ENCODE data around the gene CAMP. TPM values are rescaled to one million over a fixed set of nuclear protein-coding genes. Genes with fewer than 3 reads are reported as not detected.

Gene CAMP
- total RNA-seq, 2 experiments from 2014 or later, result not detected

DNA sequence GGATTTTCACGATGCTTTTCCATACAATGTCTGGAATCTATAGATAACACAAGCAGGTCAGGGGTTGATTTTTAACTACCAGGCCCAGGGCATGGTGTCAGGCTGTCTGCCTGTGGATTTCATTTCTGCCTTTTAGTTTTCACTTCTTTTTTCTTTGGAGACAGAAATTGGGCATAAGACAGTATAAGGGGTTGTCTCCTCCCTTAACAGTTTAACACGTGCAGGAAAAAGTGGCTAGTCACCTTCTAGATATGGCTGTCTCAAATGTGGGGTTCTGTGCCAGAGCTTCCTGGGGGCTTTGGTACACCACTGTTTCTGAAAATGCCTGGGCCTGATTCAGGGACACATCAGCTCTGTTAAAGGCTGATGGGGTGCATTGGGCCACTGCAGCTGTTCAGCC lies 10.2 kb downstream of the CAMP start:
- Mint-ChIP-seq H3K4me3 (no peak overlapping the region), H3K27ac (no peak overlapping the region), H3K36me3 (ENCODE audit: low read depth) (no peaks in the 10 kb centered on the region), H3K4me1 (peaks cover 6% of the 10 kb centered on the region), H3K27me3 (peaks cover 2% of the 10 kb centered on the region), H3K9me3 (ENCODE audit: low read depth) (no peaks in the 10 kb centered on the region)
- DNase-seq (no peak), ATAC-seq (no peak)
- intact Hi-C loops (cut with DNase I, micrococcal nuclease), result loop anchor here in 1 of 2 experiments (2.0 kb wide), 1 partner anchor 315 kb away; no protein-coding TSS in a partner anchor
- ChIA-PET CTCF (interaction anchor here (0.6 to 8.1 kb wide), 4 partner anchors 119 to 206 kb away, joined by 3 to 56 read pairs (median 3); partner anchors contain the start of gene CCDC51), POLR2A (interaction anchor here (0.5 kb wide), 1 partner anchor 11 kb away, joined by 4 read pairs; no protein-coding TSS in a partner anchor)

DNA sequence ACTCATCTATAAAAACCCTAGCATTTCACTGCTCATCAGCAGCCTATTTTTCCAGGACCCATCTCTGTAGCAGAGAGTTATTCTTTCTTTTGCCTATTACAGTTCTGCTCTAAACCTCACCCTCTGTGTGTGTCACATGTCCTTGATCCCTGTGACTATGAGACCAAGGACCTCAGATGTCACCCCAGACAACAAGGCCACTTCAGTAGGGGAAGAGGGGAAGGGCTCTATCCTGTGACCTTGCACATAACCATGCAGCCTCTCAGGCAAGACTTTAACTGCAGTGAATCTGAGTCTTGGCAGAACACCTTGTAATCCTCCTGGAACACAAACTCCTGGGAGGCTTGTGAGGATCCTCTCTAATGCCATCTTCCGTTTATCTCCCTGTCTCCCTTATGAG lies 13.2 kb downstream of the CAMP start:
- ATAC-seq (no peak), DNase-seq (no peak)
- ChIA-PET POLR2A (no interaction called here), CTCF (interaction anchor here (0.6 to 8.1 kb wide), 2 partner anchors 200 to 367 kb away, joined by 3 to 56 read pairs; no protein-coding TSS in a partner anchor)
- no peak overlapping the region for H3K27ac Mint-ChIP-seq
- peaks cover 11% of the 10 kb centered on the region for H3K4me1 Mint-ChIP-seq
- intact Hi-C loops (cut with DNase I, micrococcal nuclease), result no loop called here
- H3K9me3 Mint-ChIP-seq (ENCODE audit: low read depth), result no peaks in the 10 kb centered on the region
- H3K4me3 Mint-ChIP-seq, result no peak overlapping the region
- no peaks in the 10 kb centered on the region for H3K36me3 Mint-ChIP-seq (ENCODE audit: low read depth)
- peaks cover 2% of the 10 kb centered on the region for H3K27me3 Mint-ChIP-seq

DNA sequence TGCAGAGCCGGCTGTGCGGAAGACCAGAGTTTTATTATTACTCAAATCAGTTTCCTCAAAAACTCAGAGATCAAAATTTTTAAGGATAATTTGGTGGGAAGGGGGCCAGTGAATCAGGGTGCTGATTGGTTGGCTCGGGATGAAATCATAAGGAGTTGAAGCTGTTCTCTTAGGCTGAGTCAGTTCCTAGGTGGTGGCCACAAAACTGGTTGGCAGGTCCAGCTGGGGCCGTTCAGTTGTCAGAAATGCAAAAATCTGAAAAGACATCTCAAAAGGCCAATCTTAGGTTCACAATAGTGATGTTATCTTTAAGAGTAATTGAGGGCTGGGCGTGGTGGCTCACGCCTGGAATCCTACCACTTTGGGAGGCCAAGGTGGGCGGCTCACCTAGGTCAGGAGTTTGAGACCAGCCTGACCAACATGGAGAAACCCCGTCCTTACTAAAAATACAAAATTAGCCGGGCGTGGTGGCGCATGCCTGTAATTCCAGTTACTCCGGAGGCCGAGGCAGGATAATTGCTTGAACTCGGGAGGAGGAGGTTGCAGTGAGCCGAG lies 15.3 kb downstream of the CAMP start:
- intact Hi-C loops (cut with DNase I, micrococcal nuclease), result no loop called here
- ChIA-PET CTCF (interaction anchor here (0.9 to 8.1 kb wide), 2 partner anchors 197 to 201 kb away, joined by 3 to 56 read pairs; partner anchors contain the start of genes CCDC51 and TMA7), POLR2A (interaction anchor here (0.6 kb wide), 1 partner anchor 30 kb away, joined by 3 read pairs; no protein-coding TSS in a partner anchor)
- H3K27ac Mint-ChIP-seq, result no peak overlapping the region
- DNase-seq (no peak), ATAC-seq (no peak)
- H3K4me3 Mint-ChIP-seq, result no peak overlapping the region
- H3K27me3 Mint-ChIP-seq, result no peaks in the 10 kb centered on the region
- peaks cover 5% of the 10 kb centered on the region for H3K36me3 Mint-ChIP-seq (ENCODE audit: low read depth)
- H3K9me3 Mint-ChIP-seq (ENCODE audit: low read depth), result no peaks in the 10 kb centered on the region
- H3K4me1 Mint-ChIP-seq, result peaks cover 10% of the 10 kb centered on the region

DNA sequence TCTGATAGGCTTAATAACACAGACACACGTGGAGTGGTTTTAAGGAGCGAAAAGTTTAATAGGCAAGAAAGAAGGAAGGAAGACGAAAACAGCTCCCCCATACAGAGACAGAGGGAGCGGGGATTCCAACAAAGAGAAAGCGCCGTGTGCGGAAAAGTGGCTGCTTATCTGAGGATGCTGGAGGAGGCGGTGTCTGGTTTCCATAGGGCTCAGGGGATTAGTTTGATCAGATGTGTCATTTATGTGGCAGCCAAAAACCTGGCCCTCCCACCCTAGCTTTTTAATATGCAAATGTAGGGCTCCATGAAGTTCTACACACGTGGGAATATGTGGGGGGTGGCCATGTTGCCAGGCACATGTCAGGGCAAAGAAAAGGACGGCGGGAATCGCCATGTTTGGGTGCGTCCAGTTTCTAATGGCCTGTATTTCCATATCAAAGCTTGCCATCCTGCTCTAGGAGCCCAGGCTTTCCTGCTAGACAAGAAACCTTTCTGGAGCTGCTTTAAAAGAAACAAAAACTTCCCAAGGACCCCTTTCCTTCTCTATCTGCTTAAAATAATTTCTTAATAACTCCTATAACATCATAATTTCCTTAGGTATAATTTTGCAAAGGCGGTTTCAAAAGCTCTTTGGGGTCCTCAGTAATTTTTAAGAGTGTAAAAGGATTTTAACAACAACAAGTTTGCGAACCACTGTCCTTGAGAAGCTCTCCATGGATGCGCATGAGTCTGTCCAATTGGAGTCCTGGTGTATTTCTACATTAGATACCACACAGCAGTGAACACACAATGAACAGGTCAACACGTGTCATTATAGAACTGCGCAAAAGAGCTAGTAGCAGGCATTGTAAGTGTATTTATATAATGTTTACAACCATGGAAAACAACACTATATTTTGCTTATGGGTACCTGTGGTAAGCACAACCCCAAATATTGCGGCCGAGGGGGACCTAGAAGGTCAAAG lies 17.0 kb downstream of the CAMP start:
- Mint-ChIP-seq H3K27ac (peak overlapping the region; percentile 84), H3K4me1 (peaks cover 20% of the 10 kb centered on the region), H3K36me3 (ENCODE audit: low read depth) (peaks cover 5% of the 10 kb centered on the region), H3K9me3 (ENCODE audit: low read depth) (no peaks in the 10 kb centered on the region), H3K27me3 (no peaks in the 10 kb centered on the region), H3K4me3 (peak overlapping the region; percentile 87)
- DNase-seq (no peak), ATAC-seq (peak; percentile 10)
- ChIA-PET POLR2A (interaction anchor here (0.6 to 2.1 kb wide), 8 partner anchors 28 to 409 kb away, joined by 3 to 23 read pairs (median 4); partner anchors contain the start of gene CDC25A), CTCF (interaction anchor here (0.6 to 2.5 kb wide), 12 partner anchors 8 to 317 kb away, joined by 3 to 25 read pairs (median 5); partner anchors contain the start of gene PFKFB4)
- intact Hi-C loops (cut with DNase I, micrococcal nuclease), result loop anchor here in 1 of 2 experiments (2.0 kb wide), 3 partner anchors 151 to 459 kb away; partner anchors contain the start of gene SMARCC1

DNA sequence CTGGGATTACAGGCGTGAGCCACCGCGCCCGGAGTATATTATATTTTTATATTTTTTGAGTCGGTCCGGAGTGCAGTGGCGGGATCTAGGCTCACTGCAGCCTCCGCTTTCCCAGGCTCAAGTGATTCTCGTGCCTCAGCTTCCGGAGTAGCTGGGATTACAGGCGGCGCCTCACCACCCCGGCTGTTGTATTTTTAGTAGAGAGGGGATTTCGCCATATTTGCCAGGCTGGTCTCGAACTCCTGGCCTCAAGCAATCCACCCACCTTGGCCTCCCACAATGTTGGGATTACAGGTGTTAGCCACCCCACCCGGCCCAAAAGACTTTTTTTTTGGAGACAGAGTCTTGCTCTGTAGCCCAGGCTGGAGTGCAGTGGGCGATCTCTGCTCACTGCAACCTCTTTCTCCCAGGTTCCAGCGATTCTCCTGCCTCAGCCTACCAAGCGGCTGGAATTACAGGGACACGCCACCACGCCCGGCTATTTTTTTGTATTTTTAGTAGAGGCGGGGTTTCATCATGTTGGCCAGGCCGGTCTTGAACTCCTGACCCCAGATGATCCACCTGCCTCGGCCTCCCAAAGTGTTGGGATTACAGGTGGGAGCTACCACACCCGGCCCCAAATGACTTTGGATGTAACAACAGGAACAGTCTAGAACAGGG lies 18.6 kb downstream of the CAMP start:
- peak overlapping the region; percentile 87 for H3K4me3 Mint-ChIP-seq
- ATAC-seq, result no peak
- peaks cover 27% of the 10 kb centered on the region for H3K4me1 Mint-ChIP-seq
- peak; percentile 47 for DNase-seq
- intact Hi-C loops (cut with DNase I, micrococcal nuclease), result loop anchor here (1.0 to 2.0 kb wide), 9 partner anchors 26 to 461 kb away; partner anchors contain the start of genes CDC25A (in 2 of the 2), NME6 (in 2 of the 2), ATRIP (in 1 of the 2) and CCDC51 (in 1 of the 2)
- ChIA-PET POLR2A (interaction anchor here (0.7 to 2.1 kb wide), 2 partner anchors 27 to 103 kb away, joined by 4 to 23 read pairs; no protein-coding TSS in a partner anchor), CTCF (interaction anchor here (0.6 to 2.5 kb wide), 6 partner anchors 13 to 367 kb away, joined by 3 to 25 read pairs (median 6); no protein-coding TSS in a partner anchor)
- H3K27me3 Mint-ChIP-seq, result no peaks in the 10 kb centered on the region
- H3K36me3 Mint-ChIP-seq (ENCODE audit: low read depth), result peaks cover 13% of the 10 kb centered on the region
- H3K27ac Mint-ChIP-seq, result peak overlapping the region; percentile 84
- H3K9me3 Mint-ChIP-seq (ENCODE audit: low read depth), result no peaks in the 10 kb centered on the region

DNA sequence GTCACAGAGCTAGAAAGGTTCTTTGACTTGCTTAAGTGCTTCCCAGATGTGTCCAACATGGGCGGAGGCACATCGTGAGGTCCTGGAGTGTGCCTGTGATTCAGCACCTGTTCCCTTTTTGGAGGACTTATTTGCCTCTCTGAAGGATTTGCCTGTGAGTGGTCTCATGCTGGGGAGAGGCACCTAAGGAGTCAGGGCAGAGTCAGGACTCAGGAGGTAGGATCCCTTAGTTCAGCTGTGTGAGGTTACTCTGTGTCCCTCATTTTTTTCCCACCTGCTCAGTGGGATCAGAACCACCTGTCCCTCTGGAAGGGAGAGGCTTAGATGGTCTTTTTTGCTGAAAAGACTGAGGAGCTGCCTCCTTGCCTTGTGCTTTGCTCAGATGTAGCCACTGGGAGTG lies 20.6 kb downstream of the CAMP start:
- peaks cover 40% of the 10 kb centered on the region for H3K4me1 Mint-ChIP-seq
- ChIA-PET POLR2A (interaction anchor here (1.4 kb wide), 1 partner anchor 24 kb away, joined by 5 read pairs; no protein-coding TSS in a partner anchor), CTCF (interaction anchor here (0.6 to 1.9 kb wide), 6 partner anchors 10 to 192 kb away, joined by 3 to 5 read pairs (median 4); no protein-coding TSS in a partner anchor)
- intact Hi-C loops (cut with DNase I, micrococcal nuclease), result no loop called here
- peaks cover 27% of the 10 kb centered on the region for H3K36me3 Mint-ChIP-seq (ENCODE audit: low read depth)
- DNase-seq (no peak), ATAC-seq (no peak)
- H3K27me3 Mint-ChIP-seq, result no peaks in the 10 kb centered on the region
- no peak overlapping the region for H3K27ac Mint-ChIP-seq
- H3K9me3 Mint-ChIP-seq (ENCODE audit: low read depth), result no peaks in the 10 kb centered on the region
- H3K4me3 Mint-ChIP-seq, result no peak overlapping the region

DNA sequence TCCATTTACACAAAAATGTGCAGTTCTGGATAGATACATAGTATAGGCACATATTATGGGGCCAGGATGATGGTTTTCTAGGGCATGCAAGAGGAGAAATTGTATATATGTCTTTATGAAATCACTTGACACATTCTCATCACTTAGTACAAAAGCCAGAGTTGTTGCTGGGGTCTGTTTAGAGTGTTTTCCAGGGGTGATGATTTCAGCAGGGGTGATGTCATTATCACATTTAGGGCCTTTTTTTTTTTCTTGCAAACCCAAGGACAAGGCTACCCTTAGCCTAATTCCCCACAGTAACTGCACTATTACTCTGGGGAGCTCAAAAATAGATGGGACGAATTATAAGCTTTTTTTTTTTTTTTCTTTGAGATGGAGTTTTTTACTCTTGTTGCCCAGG lies 21.2 kb downstream of the CAMP start:
- CTCF ChIA-PET, result interaction anchor here (0.6 to 1.9 kb wide), 3 partner anchors 10 to 160 kb away, joined by 3 to 5 read pairs (median 4); no protein-coding TSS in a partner anchor
- H3K4me3 Mint-ChIP-seq, result no peak overlapping the region
- intact Hi-C loops (cut with DNase I, micrococcal nuclease), result no loop called here
- no peaks in the 10 kb centered on the region for H3K9me3 Mint-ChIP-seq (ENCODE audit: low read depth)
- ATAC-seq (no peak), DNase-seq (no peak)
- POLR2A ChIA-PET, result interaction anchor here (0.6 kb wide), 1 partner anchor 11 kb away, joined by 4 read pairs; no protein-coding TSS in a partner anchor
- H3K27ac Mint-ChIP-seq, result no peak overlapping the region
- H3K36me3 Mint-ChIP-seq (ENCODE audit: low read depth), result peaks cover 33% of the 10 kb centered on the region
- H3K4me1 Mint-ChIP-seq, result peaks cover 40% of the 10 kb centered on the region
- H3K27me3 Mint-ChIP-seq, result no peaks in the 10 kb centered on the region

DNA sequence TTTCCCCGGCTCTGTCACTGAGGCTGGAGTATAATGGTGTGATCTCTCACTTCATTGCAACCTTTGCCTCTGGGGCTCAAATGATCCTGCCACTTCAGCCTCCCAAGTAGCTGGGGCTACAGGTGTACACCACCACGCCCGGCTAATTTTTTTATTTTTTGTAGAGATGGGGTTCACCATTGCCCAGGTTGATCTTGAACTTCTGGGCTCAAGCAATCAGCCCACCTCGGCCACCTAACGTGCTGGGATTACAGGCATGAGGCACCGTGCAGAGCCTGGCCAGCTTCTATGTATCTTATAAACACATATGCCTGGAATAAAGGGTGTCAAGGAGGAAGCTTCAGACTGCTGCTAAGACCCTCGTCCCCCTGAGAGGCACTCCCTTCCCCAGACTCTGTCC lies 21.8 kb downstream of the CAMP start:
- H3K36me3 Mint-ChIP-seq (ENCODE audit: low read depth), result peaks cover 38% of the 10 kb centered on the region
- ChIA-PET POLR2A (no interaction called here), CTCF (interaction anchor here (0.5 to 1.1 kb wide), 2 partner anchors 10 to 116 kb away, joined by 3 to 4 read pairs; no protein-coding TSS in a partner anchor)
- no peak for ATAC-seq
- peaks cover 40% of the 10 kb centered on the region for H3K4me1 Mint-ChIP-seq
- H3K4me3 Mint-ChIP-seq, result no peak overlapping the region
- DNase-seq, result no peak
- H3K27me3 Mint-ChIP-seq, result no peaks in the 10 kb centered on the region
- no peaks in the 10 kb centered on the region for H3K9me3 Mint-ChIP-seq (ENCODE audit: low read depth)
- intact Hi-C loops (cut with DNase I, micrococcal nuclease), result no loop called here
- peak overlapping the region; percentile 66 for H3K27ac Mint-ChIP-seq

DNA sequence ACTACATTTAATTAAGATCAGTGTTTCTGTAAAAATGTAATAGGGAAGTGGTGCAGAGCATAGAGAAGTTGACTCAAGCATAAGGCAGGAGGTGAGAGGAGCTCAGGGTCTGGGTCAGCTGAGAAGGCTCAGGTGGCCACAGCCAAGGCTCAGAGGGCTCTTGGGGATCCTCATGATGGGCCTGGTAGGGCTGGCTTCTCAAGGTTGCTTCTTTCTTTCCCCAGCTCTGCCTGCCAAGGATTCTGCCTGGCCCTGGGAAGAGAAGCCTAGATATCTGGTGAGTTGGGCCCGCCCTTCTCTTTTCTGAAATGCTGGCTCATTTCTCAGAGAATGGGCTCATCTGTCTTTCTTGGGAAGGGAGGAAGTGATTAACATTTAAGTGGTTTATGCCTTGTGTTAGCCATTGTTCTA lies 24.1 kb downstream of the CAMP start:
- peak; percentile 22 for DNase-seq
- Mint-ChIP-seq H3K27ac (peak overlapping the region; percentile 88), H3K9me3 (ENCODE audit: low read depth) (no peaks in the 10 kb centered on the region), H3K4me1 (peaks cover 35% of the 10 kb centered on the region), H3K27me3 (no peaks in the 10 kb centered on the region), H3K4me3 (no peak overlapping the region), H3K36me3 (ENCODE audit: low read depth) (peaks cover 48% of the 10 kb centered on the region)
- intact Hi-C loops (cut with DNase I, micrococcal nuclease), result no loop called here
- ATAC-seq, result peak; percentile 83
- POLR2A ChIA-PET, result no interaction called here
- CTCF ChIA-PET, result interaction anchor here (0.6 to 1.4 kb wide), 3 partner anchors 14 to 189 kb away, joined by 3 to 5 read pairs (median 4); no protein-coding TSS in a partner anchor

DNA sequence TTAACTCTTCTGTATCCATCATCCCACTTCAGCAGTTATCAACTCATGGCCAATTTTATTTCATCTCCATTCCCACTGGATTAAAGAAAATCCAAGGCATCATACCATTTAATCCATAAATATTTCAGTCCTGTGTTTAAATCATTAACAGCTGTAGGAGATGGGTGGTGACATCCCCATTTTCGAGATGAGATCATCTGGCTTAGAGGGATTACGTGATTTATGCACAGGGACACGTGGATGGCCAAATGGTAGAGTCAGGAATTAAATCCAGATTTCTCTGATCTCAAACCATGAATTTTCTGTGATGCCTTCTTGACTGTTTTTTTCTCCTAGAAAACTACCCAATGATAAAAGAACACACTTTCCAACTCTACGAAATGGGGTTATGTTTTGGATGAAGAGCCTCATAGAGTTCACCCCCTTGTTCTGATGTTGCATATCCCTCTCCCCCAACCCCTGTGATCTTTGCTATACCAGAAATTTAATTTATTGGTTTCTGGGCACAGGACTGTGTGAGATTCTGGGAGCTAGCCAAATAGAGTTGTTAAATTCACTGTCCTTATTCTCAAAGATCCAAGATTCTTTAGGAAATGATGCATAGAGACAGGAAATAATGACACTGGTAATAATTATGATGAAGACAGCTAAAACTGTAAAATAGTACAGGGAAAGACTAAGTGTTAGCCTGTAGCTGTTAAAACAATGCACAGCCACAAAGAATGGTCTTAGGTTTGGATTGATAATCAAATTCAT lies 25.0 kb downstream of the CAMP start:
- Mint-ChIP-seq H3K4me1 (peaks cover 34% of the 10 kb centered on the region), H3K4me3 (no peak overlapping the region), H3K27me3 (no peaks in the 10 kb centered on the region), H3K27ac (peak overlapping the region; percentile 9), H3K36me3 (ENCODE audit: low read depth) (peaks cover 51% of the 10 kb centered on the region), H3K9me3 (ENCODE audit: low read depth) (no peaks in the 10 kb centered on the region)
- ATAC-seq (no peak), DNase-seq (no peak)
- intact Hi-C loops (cut with DNase I, micrococcal nuclease), result no loop called here
- POLR2A ChIA-PET, result no interaction called here
- CTCF ChIA-PET, result interaction anchor here (0.8 to 1.8 kb wide), 4 partner anchors 18 to 149 kb away, joined by 3 to 6 read pairs (median 3); no protein-coding TSS in a partner anchor

Measured in activated CD4-positive, alpha-beta T cell treated with anti-CD3 and anti-CD28 coated beads for 36 hours (primary cell).